H7 (cell line): ENCODE results near the gene ELOF1. TPM values are rescaled to one million over a fixed set of nuclear protein-coding genes. Genes with fewer than 3 reads are reported as not detected.

ENCODE experiments used
- total RNA-seq: library from RNA; depleted of rRNA; stranded (reverse); fragments of >200 nt; shearing (Covaris generic); gene quantifications from 2 replicates; pipeline ENCODE4 v1.2.3, GENCODE V29; 2014; rRNA removed

ELOF1 gene
- total RNA-seq, 1 experiment from 2014 or later: 66.7 TPM

Other genes with a start within 250 kb of the ELOF1 start
- gene RAB3D, start 219.6 kb downstream of the ELOF1 start, total RNA-seq: 10.1 and 11.2 TPM in 2 replicates
- gene TMEM205, start 213.0 kb downstream of the ELOF1 start, total RNA-seq: 102 and 128 TPM in 2 replicates
- 2.7 and 5.5 TPM in 2 replicates for gene CCDC159, start 212.7 kb downstream of the ELOF1 start, total RNA-seq
- gene PLPPR2, start 203.8 kb downstream of the ELOF1 start, total RNA-seq: 5.7 and 7.0 TPM in 2 replicates
- gene SWSAP1, start 184.6 kb downstream of the ELOF1 start, total RNA-seq: 3.0 and 3.3 TPM in 2 replicates
- gene EPOR, start 174.9 kb downstream of the ELOF1 start, total RNA-seq: 14.9 and 15.8 TPM in 2 replicates
- gene RGL3, start 139.9 kb downstream of the ELOF1 start, total RNA-seq: 1.6 and 7.8 TPM in 2 replicates
- gene ODAD3, start 124.1 kb downstream of the ELOF1 start, total RNA-seq: 0.66 and 1.4 TPM in 2 replicates
- gene PRKCSH, start 123.6 kb downstream of the ELOF1 start, total RNA-seq: 97.7 and 108 TPM in 2 replicates
- gene ELAVL3, start 78.2 kb downstream of the ELOF1 start, total RNA-seq: 0.17 and 0.52 TPM in 2 replicates
- 8.5 and 9.8 TPM in 2 replicates for gene ZNF653, start 53.4 kb downstream of the ELOF1 start, total RNA-seq
- gene ECSIT, start 30.1 kb downstream of the ELOF1 start, total RNA-seq: 72.4 and 77.5 TPM in 2 replicates
- gene CNN1, start 20.4 kb downstream of the ELOF1 start, total RNA-seq: 24.1 and 26.7 TPM in 2 replicates
- gene ACP5, start 18.4 kb upstream of the ELOF1 start, total RNA-seq: 1.0 and 3.7 TPM in 2 replicates
- gene ZNF627, start 38.3 kb upstream of the ELOF1 start, total RNA-seq: 20.1 and 24.2 TPM in 2 replicates
- gene ZNF823, start 179.7 kb upstream of the ELOF1 start, total RNA-seq: 0.81 TPM in 1 of 2 replicates, not detected in the other
- gene ZNF441, start 207.8 kb upstream of the ELOF1 start, total RNA-seq: not detected in 2 replicates
- 0.03 TPM in 1 of 2 replicates, not detected in the other for gene ZNF491, start 239.3 kb upstream of the ELOF1 start, total RNA-seq